T-cell (primary cell): ENCODE measurements around the gene CTNNA3. TPM values are rescaled to one million over a fixed set of nuclear protein-coding genes. Genes with fewer than 3 reads are reported as not detected.

Experiments used
- ATAC-seq, 4 experiments: fragments of 200-7000 bp in 3 of 4; fragments of 150-1000 bp in 1 of 4; cut with Tn5 transposase; replicated peaks in 1 of 4; 1 replicate in 3 of 4; 2 replicates in 1 of 4; pipeline ENCODE4 v1.10.0; 2021; ENCODE audit warnings: moderate library complexity in 3 of 4, mild to moderate bottlenecking in 2 of 4, moderate number of reproducible peaks in 1 of 4
- CTCF ChIA-PET, 2 donors: fragments of 300-600 bp; sonication (Branson Sonifier 250); formaldehyde crosslinking; loops; one replicate each; lab custom pipeline; 2022; ENCODE audit warnings: antibody characterized with exemption in 2 of 2; lab: Charles Lee
- POLR2A ChIA-PET, 2 donors: fragments of 300-600 bp; sonication (Branson Sonifier 250); formaldehyde crosslinking; loops; one replicate each; lab custom pipeline; 2022; ENCODE audit warnings: antibody characterized with exemption in 2 of 2; lab: Charles Lee
- DNase-seq, 35 experiments: peaks; one replicate each; pipeline versions ENCODE4 v3.0.0 to v3.0.0-alpha.2; 2013 to 2023
- H3K27ac ChIP-seq: one replicate; pipeline ENCODE4 v1.5.1; 2013; ENCODE audit warnings: low read length
- H3K27me3 ChIP-seq, 2 experiments: replicated peaks in 1 of 2; 1 replicate in 1 of 2; 2 replicates in 1 of 2; pipeline versions ENCODE4 v1.6.1 to v1.7.0; 2013; ENCODE audit warnings: low read length in 1 of 2, mixed read lengths in 1 of 2; ENCODE audit not compliant: control insufficient read depth in 2 of 2, insufficient read depth in 2 of 2; ENCODE audit errors: extremely low read depth in 1 of 2
- H3K36me3 ChIP-seq, 2 donors: 1 replicate in 1 of 2; 2 replicates in 1 of 2; pipeline versions ENCODE4 v1.6.1 to v1.7.0; 2013; ENCODE audit warnings: low read length in 1 of 2; ENCODE audit not compliant: control insufficient read depth in 2 of 2, insufficient read depth in 1 of 2; ENCODE audit errors: extremely low read depth in 1 of 2
- H3K4me1 ChIP-seq, 2 experiments: 1 replicate in 1 of 2; 2 replicates in 1 of 2; pipeline versions ENCODE4 v1.6.1 to v1.7.0; 2013; ENCODE audit warnings: low read length in 2 of 2, mixed read lengths in 1 of 2; ENCODE audit not compliant: insufficient read depth in 2 of 2, control insufficient read depth in 1 of 2; ENCODE audit errors: extremely low read depth in 1 of 2
- H3K4me3 ChIP-seq, 2 donors: 1 replicate in 1 of 2; 2 replicates in 1 of 2; pipeline versions ENCODE4 v1.5.1 to v1.7.0; 2013; ENCODE audit warnings: mild to moderate bottlenecking in 2 of 2, low read length in 1 of 2, moderate library complexity in 1 of 2; ENCODE audit not compliant: control insufficient read depth in 1 of 2; ENCODE audit errors: extremely low read depth in 1 of 2
- H3K9me3 ChIP-seq: 2 replicates; pipeline ENCODE4 v1.7.0; 2013
- H3K27ac Mint-ChIP-seq, 2 donors: one replicate each; pipeline ENCODE4 v1.8.0; 2020 to 2021; ENCODE audit warnings: mild to moderate bottlenecking in 2 of 2, mixed read lengths in 2 of 2
- H3K27me3 Mint-ChIP-seq, 2 donors: one replicate each; pipeline ENCODE4 v1.8.0; 2021 to 2022; ENCODE audit warnings: mixed read lengths in 2 of 2
- H3K36me3 Mint-ChIP-seq: one replicate; pipeline ENCODE4 v1.8.0; 2021; ENCODE audit warnings: mixed read lengths
- H3K4me1 Mint-ChIP-seq, 3 donors: one replicate each; pipeline ENCODE4 v1.8.0; 2020 to 2022; ENCODE audit warnings: mixed read lengths in 3 of 3, mild to moderate bottlenecking in 1 of 3
- H3K4me3 Mint-ChIP-seq, 3 donors: one replicate each; pipeline ENCODE4 v1.8.0; 2020 to 2022; ENCODE audit warnings: mild to moderate bottlenecking in 3 of 3, mixed read lengths in 3 of 3, moderate library complexity in 3 of 3
- H3K9me3 Mint-ChIP-seq, 3 donors: one replicate each; pipeline ENCODE4 v1.8.0; 2020 to 2022; ENCODE audit warnings: mixed read lengths in 3 of 3
- WGBS: methylation state at CpG from one replicate; pipeline ENCODE4 v1.1.5; 2013; ENCODE audit warnings: missing lambda C conversion rate; ENCODE audit not compliant: insufficient coverage; 5-methylcytosine and 5-hydroxymethylcytosine counted together
- total RNA-seq, 35 experiments: library from RNA in 6 of 35; stranded (reverse) in 6 of 35; fragments of 120-200 nt in 1 of 35; gene quantifications; one replicate each; pipeline versions ENCODE4 v1.2.1 to v1.2.4 and lab custom pipeline; 2013 to 2026

Gene CTNNA3
- total RNA-seq, 5 donors from 2014 or later (not counting 1 experiment from before 2014, with no cell fraction given) = 0.88 TPM; not detected in 4

DNA sequence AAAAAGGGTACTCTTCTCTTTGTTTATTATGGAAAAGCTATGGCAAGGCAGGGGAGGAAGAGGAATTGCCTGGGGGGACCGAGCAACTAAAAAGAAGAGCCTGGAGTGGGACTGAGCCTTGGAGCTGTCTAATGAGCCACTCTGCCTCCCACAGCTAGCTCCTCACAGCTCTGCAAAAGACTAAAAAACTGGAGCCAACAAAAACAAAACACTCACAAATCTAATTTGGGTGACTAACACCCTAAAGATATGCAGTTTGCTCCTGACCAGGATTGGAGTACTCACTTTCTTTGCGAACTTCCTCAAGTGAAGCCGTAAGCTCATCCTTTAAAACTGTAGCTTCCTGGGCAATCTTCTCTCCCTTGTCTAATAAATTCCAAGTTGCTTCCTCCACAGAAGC lies 89.4 kb downstream of the CTNNA3 start:
- Mint-ChIP-seq H3K27me3 (no peaks in the 10 kb centered on the region), H3K4me1 (peaks cover 0 to 8% (median 5%) of the 10 kb centered on the region in 3 donors), H3K9me3 (no peaks in the 10 kb centered on the region), H3K4me3 (no peak overlapping the region), H3K27ac (no peak overlapping the region), H3K36me3 (no peaks in the 10 kb centered on the region)
- no peaks in the 10 kb centered on the region for H3K27me3 ChIP-seq
- H3K4me3 ChIP-seq = no peak overlapping the region
- no peaks in the 10 kb centered on the region for H3K36me3 ChIP-seq
- WGBS = 100% methylated on average over 2 of the region's 3 CpGs
- no peak for DNase-seq
- H3K9me3 ChIP-seq = no peaks in the 10 kb centered on the region
- no peak for ATAC-seq
- no peaks in the 10 kb centered on the region for H3K4me1 ChIP-seq
- CTCF ChIA-PET = interaction anchor here in 1 of 2 donors (0.9 kb wide), 1 partner anchor 173 kb away, joined by 3 read pairs; no protein-coding TSS in a partner anchor
- POLR2A ChIA-PET = no interaction called here
- no peak overlapping the region for H3K27ac ChIP-seq

DNA sequence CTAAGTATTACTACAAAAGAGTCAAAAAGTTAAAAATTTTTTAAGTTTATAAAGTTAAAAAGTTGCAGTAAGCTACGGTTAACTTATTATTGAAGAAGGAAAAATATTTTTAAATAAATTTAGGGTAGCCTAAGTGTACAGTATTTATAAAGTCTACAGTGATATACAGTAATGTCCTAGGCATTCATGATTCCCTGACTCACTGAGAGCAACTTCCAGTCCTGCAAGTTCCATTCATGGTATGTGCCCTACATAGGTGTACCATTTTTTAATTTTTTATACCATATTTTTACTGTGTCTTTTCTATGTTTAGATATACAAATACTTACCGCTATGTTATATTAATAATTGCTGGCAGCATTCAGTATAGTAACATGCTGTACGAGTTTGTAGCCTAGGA lies 92.3 kb downstream of the CTNNA3 start:
- CTCF ChIA-PET = no interaction called here
- POLR2A ChIA-PET = no interaction called here

DNA sequence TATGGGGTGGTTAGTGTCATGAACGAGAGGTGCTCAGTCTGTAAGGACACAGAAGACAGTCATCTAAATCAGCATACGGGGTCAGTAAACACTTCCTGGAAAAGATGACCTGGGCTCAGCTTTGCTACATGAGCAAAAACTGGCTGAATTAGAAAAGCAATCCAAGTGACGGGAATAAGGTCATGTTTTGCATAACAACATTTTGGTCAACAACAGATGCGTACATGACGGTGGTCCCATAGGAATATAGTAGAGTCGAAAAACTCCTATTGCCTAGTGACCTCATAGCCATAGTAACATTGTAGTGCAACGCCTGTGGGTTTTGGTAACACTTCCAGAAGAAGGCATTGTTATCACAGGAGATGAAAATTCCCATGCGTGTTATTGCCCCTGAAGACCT lies 92.9 kb downstream of the CTNNA3 start:
- DNase-seq (no peak), ATAC-seq (no peak)
- Mint-ChIP-seq H3K27me3 (peaks cover 9 to 14% of the 10 kb centered on the region in 2 donors), H3K4me3 (no peak overlapping the region), H3K9me3 (no peaks in the 10 kb centered on the region), H3K27ac (no peak overlapping the region), H3K4me1 (peaks cover 0 to 5% (median 4%) of the 10 kb centered on the region in 3 donors), H3K36me3 (no peaks in the 10 kb centered on the region)
- CTCF ChIA-PET = no interaction called here
- POLR2A ChIA-PET = no interaction called here
- WGBS = 78% methylated on average over 1 of the region's 8 CpGs
- Histone ChIP-seq H3K4me1 (no peaks in the 10 kb centered on the region), H3K4me3 (no peak overlapping the region), H3K27me3 (peaks cover 0 to 2% of the 10 kb centered on the region in 2 experiments), H3K9me3 (no peaks in the 10 kb centered on the region), H3K27ac (no peak overlapping the region), H3K36me3 (no peaks in the 10 kb centered on the region)

More for the DNA sequence above, 92.3 kb downstream of the CTNNA3 start:
- ATAC-seq = no peak
- no peak overlapping the region for H3K27ac Mint-ChIP-seq
- H3K4me3 Mint-ChIP-seq = no peak overlapping the region
- H3K27ac ChIP-seq = no peak overlapping the region
- no peaks in the 10 kb centered on the region for H3K36me3 Mint-ChIP-seq
- no peak overlapping the region for H3K4me3 ChIP-seq
- no peaks in the 10 kb centered on the region for H3K27me3 ChIP-seq
- H3K36me3 ChIP-seq = no peaks in the 10 kb centered on the region
- H3K27me3 Mint-ChIP-seq = peaks cover 9% of the 10 kb centered on the region in 2 donors
- H3K9me3 ChIP-seq = no peaks in the 10 kb centered on the region
- H3K4me1 Mint-ChIP-seq = peaks cover 0 to 5% (median 4%) of the 10 kb centered on the region in 3 donors
- WGBS = 100% methylated on average over 1 of the region's 3 CpGs
- no peaks in the 10 kb centered on the region for H3K9me3 Mint-ChIP-seq
- no peaks in the 10 kb centered on the region for H3K4me1 ChIP-seq
- DNase-seq = no peak

DNA sequence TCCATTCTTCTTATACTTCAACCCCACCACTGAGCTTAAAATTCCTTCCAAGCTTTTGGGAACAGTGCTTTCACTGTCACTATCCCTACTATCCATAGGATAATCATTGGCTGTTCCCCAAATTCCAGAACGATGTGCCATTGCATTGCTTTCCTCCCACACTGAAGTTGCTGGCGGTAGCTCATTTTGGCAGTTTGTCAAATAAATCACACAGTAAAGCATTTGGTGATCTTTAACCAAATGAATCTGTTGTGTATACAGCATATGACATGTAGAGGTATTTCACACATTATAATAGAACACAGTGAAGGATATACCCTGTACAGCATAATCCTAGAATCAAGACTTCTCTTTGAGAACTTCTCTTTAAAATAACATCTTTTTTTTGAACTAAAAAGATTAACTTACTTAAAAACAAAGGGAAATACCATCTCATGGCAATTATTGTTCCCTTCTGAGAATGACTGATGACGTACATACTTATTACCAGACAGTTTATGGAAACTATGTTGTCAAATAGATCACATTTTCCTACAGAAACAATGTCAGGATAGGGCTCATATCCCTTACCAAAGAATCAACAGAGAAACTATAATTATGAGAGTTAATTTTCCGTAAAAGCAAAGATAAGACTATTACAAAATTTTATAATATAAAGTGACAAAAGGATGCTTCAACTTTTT lies 93.6 kb downstream of the CTNNA3 start:
- no peaks in the 10 kb centered on the region for H3K36me3 Mint-ChIP-seq
- H3K9me3 Mint-ChIP-seq = no peaks in the 10 kb centered on the region
- H3K4me3 Mint-ChIP-seq = no peak overlapping the region
- H3K4me1 Mint-ChIP-seq = peaks cover 0 to 5% (median 4%) of the 10 kb centered on the region in 3 donors
- Histone ChIP-seq H3K9me3 (no peaks in the 10 kb centered on the region), H3K4me1 (no peaks in the 10 kb centered on the region), H3K27me3 (peaks cover 0 to 9% of the 10 kb centered on the region in 2 experiments), H3K27ac (no peak overlapping the region), H3K4me3 (no peak overlapping the region), H3K36me3 (no peaks in the 10 kb centered on the region)
- CTCF ChIA-PET = no interaction called here
- POLR2A ChIA-PET = no interaction called here
- no peak overlapping the region for H3K27ac Mint-ChIP-seq
- no peak for DNase-seq
- no peak for ATAC-seq
- H3K27me3 Mint-ChIP-seq = peaks cover 9 to 15% of the 10 kb centered on the region in 2 donors
- WGBS = 93% methylated on average over 2 of the region's 4 CpGs

DNA sequence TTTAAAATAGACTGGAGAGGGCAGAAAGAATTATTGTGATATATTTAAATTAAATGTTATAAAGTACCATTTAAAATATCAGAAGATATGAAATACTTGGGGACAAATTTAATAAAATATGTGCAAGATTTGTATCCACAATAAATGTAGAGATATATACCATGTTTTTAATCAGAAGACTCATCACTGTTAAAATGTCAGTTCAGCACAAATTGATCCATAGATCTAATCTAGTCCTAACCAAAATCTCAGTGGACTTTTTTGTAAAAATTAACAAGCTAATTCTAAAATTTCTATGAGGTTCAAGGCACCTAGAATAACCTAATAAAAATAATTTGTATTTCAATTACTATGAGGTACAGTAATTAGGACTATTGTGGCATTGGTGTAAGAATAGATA lies 96.4 kb downstream of the CTNNA3 start:
- H3K27me3 ChIP-seq = peaks cover 0 to 11% of the 10 kb centered on the region in 2 experiments
- no peak overlapping the region for H3K4me3 Mint-ChIP-seq
- H3K27ac ChIP-seq = no peak overlapping the region
- H3K27ac Mint-ChIP-seq = no peak overlapping the region
- no peak overlapping the region for H3K4me3 ChIP-seq
- DNase-seq (no peak), ATAC-seq (no peak)
- H3K4me1 ChIP-seq = no peaks in the 10 kb centered on the region
- POLR2A ChIA-PET = no interaction called here
- H3K9me3 Mint-ChIP-seq = peaks cover 9 to 12% (median 10%) of the 10 kb centered on the region in 3 donors
- CTCF ChIA-PET = interaction anchor here in 1 of 2 donors (0.6 kb wide), 1 partner anchor 165 kb away, joined by 3 read pairs; no protein-coding TSS in a partner anchor
- no peaks in the 10 kb centered on the region for H3K4me1 Mint-ChIP-seq
- no peaks in the 10 kb centered on the region for H3K36me3 ChIP-seq
- no peaks in the 10 kb centered on the region for H3K36me3 Mint-ChIP-seq
- H3K27me3 Mint-ChIP-seq = peaks cover 12 to 16% of the 10 kb centered on the region in 2 donors
- H3K9me3 ChIP-seq = no peaks in the 10 kb centered on the region

DNA sequence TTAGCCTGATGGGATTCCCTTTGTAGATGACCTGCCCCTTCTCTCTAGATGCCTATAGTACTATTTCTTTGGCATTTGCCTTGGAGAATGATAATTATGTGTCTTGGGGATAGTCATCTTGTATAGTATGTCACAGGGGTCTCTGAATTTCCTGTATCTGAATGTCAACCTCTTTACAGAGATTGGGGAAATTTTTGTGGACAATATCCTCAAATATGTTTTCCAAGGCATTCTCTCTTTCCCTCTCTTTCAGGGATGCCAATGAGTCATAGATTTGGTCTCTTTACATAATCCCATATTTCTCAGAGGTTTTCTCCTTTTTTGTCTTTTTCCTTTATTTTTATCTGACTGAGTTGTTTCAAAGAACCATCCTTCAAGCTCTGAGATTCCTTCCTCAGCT lies 99.4 kb downstream of the CTNNA3 start:
- POLR2A ChIA-PET = no interaction called here
- CTCF ChIA-PET = no interaction called here

More for the DNA sequence above, 99.4 kb downstream of the CTNNA3 start:
- H3K9me3 Mint-ChIP-seq = peaks cover 17 to 27% (median 22%) of the 10 kb centered on the region in 3 donors
- Histone ChIP-seq H3K27me3 (peaks cover 0 to 11% of the 10 kb centered on the region in 2 experiments), H3K9me3 (no peaks in the 10 kb centered on the region), H3K27ac (no peak overlapping the region), H3K4me1 (no peaks in the 10 kb centered on the region), H3K4me3 (no peak overlapping the region), H3K36me3 (no peaks in the 10 kb centered on the region)
- DNase-seq = no peak
- no peak overlapping the region for H3K27ac Mint-ChIP-seq
- H3K36me3 Mint-ChIP-seq = peaks cover 4% of the 10 kb centered on the region
- no peak overlapping the region for H3K4me3 Mint-ChIP-seq
- no peaks in the 10 kb centered on the region for H3K4me1 Mint-ChIP-seq
- H3K27me3 Mint-ChIP-seq = peaks cover 12 to 16% of the 10 kb centered on the region in 2 donors
- ATAC-seq = no peak
